ENCODE measurements around the gene GPC5.

GPC5 gene

DNA sequence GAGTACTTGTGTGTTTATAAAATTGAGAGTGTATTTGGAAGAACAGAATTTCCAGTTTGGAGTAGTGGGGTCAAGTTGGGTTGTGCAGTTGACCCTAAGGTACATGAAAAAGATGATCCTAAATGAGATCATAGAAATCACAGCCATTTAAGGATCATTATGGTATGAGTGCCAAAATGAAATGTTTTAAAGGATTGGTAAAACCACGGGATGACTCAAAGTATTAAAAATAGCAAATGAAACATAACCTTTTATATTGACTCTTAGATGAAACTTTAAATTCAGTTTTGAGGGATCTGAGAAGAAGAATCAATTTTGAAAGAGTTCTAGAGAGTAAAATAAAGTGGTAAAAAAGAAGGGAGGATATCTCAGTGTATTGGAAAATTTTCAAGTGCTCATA lies 773.8 kb downstream of the GPC5 start:
- DNase-seq (ENCODE audit: low spot score): no peak

DNA sequence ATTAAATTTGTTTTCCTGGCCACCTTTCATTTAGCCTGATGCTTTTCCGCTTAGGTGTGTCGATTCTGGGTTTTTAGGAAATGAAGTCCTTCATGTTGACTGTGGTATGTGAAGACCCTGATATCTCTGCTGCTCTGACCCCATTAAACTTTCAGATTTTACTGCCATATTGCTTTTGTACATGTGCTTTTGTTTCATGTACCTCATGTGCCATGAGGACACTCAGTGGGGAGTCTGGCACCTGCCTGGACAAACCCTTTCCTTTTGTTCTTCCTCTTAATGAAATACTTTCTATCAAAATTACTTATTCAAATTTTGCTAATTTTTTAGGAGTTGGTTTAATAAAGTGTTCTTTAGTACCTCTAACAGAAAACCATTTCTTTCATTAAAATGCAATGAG lies 774.8 kb downstream of the GPC5 start:
- DNase-seq (ENCODE audit: low spot score): no peak

DNA sequence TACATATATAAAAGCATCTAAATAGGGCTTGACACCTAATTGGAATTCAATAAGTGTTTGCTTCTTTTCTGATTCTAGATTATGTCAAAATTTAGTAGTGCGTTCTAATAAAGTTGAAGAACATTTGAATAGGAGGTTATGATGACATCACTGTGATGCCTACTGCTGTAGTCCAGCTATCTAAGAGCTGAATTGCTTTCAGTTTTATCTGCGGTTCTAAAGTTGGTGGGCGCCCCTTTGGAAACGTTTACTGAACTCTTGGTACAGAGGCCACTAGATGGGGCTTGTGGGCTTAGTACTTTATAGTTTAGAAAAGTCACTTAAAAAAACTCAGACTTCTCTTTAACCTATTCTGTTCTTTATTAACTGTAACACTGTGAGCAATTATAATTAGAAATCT lies 776.9 kb downstream of the GPC5 start:
- DNase-seq (ENCODE audit: low spot score): peak; percentile 42

DNA sequence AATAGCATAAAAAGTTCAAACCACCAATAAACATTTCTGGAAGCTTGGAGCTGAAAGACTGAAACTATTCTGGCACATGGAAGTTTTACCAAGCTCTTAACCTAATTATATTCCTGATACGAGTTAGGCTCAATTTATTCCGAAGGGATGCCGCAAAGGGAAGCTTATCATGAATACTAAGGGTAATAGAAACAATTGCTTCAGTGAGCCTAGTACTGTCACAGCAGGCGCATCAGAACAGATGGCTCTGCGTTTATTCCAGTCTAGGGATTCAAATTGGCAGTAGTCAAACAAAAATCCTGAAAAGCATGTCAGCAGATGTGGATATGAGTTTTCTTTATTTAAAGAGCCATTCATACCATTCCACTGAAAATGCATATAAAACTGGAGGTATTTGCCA lies 779.5 kb downstream of the GPC5 start:
- no peak for DNase-seq (ENCODE audit: low spot score)

GRCh38 chr13:92179223-92179622 lies 780.8 kb downstream of the GPC5 start:
- DNase-seq (ENCODE audit: low spot score): no peak

- peak; percentile 43 for DNase-seq (ENCODE audit: low spot score)
Observed at GRCh38 chr13:92187378-92187989, 789.1 kb downstream of the GPC5 start.

- no peak for DNase-seq (ENCODE audit: low spot score)
Observed at GRCh38 chr13:92188574-92188973, 790.2 kb downstream of the GPC5 start.

- no peak for DNase-seq (ENCODE audit: low spot score)
Observed at GRCh38 chr13:92196591-92197256, 798.3 kb downstream of the GPC5 start.

DNA sequence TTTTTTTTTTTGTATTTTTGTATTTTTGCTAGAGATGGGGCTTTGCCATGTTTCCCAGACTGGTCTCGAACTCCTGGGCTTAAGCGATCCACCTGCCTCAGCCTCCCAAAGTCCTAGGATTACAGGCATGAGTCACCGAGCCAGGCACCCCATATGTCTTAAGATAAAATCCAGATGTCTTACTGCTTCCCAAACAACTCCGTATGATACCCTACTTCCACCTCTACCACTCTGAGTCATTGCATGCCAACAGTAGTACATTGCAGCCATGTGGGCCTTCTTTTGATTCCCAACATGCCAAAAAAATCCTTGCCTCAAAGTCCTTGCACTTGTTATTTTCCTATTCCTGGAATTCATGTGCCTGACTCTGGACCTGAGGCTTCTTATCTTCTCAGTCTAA lies 799.2 kb downstream of the GPC5 start:
- no peak for DNase-seq (ENCODE audit: low spot score)

GRCh38 chr13:92218615-92219014 lies 820.2 kb downstream of the GPC5 start:
- DNase-seq (ENCODE audit: low spot score): no peak

DNA sequence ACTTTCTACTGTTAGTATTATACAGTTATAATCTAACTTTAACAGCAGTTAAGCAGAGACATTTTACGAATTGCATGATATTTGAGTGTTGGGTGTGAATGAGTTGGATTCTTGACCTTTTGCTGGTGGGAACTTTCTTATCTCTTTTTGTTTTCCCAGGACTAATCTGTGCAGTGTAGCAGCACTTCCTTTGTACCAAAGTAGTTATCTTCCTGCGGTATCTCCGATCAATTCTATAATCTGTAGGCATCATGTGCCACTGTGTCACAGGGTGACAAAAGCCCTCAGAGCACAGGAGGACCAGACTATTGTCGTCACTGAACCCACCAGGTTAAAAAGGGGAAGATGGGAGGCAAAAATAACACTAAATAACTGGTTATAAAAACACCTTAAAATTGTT lies 823.5 kb downstream of the GPC5 start:
- DNase-seq (ENCODE audit: low spot score): no peak

GRCh38 chr13:92224052-92224821 lies 825.8 kb downstream of the GPC5 start:
- DNase-seq (ENCODE audit: low spot score): no peak

DNA sequence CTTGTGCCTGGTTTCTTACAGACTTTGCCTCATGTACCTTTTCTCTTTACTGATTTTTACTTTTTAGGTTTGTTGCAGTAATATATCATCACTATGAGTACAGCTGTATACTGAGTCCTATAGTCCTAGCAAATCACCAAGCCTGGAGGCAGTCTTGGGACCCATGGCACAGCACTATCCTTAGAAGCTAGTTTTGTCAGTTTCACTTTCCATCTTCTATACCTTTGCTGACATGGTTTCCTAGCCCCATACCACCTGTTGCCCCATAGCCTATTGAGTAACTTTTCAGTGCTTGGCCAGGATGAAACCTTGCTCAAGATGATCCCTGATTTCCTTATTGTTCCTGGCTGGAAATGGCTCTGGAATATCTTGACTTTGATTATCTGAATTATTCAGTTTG lies 826.4 kb downstream of the GPC5 start:
- DNase-seq (ENCODE audit: low spot score): no peak

DNA sequence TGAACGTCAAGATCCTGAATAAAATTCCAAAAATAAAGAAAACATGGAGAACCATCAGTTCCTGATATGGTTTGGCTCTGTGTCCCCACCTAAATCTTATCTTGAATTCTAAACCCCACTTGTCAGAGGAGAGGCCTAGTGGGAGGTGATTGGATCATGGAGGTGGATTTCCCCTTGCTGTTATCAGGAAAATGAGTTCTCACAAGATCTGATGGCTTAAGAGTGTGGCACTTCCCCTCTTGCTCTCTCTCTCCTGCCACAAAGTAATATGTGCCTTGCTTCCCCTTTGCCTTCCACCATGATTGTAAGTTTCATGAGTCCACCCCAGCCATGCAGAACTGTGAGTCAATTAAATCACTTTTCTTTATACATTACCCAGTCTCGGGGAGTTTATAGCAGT lies 827.4 kb downstream of the GPC5 start:
- no peak for DNase-seq (ENCODE audit: low spot score)

GRCh38 chr13:92232871-92233270 lies 834.5 kb downstream of the GPC5 start:
- no peak for DNase-seq (ENCODE audit: low spot score)

DNA sequence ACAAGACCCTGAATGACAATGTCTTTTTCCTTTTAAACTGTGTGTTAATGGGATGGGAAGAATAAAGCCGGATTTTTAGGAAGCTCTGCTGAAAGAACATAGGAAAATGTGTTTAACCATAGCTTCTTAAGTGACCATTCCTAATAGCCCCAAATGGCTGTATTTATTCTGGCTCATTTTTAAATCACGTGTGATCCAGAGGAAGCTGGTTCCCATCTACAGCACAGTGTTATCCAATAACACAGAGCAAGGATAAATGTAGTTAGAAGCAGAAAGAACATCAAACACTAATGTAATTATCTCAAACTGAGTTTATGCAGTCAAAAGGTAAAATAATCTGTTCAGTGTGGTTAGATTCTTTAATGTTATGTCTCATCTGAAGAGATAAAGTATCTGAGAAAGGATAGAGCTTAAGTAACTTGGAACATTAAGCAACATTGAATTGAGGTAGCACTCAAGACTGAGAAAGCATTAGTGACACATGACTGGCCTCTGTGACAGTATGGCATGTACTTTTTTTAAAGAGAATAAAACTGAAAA lies 853.3 kb downstream of the GPC5 start:
- no peak for DNase-seq (ENCODE audit: low spot score)

- DNase-seq (ENCODE audit: low spot score): no peak
Observed at GRCh38 chr13:92255526-92255925, 857.1 kb downstream of the GPC5 start.

DNA sequence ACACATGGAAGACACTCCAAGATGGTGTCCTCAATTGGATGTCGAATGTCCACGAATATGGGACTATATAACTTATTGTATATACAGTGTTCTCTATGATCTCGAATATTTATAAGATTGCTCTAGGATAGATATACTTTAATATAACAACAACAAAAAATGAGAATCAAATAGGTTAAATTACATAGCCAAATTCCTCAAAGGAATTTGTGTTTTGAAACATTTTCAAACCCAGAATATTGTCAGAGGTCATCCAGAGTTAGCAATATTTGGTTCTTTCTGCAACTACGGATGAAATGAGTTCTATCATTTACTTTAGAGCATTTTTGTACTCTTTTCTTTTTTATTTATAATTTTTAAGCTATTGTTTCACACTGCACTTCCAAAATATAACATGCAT lies 857.8 kb downstream of the GPC5 start:
- DNase-seq (ENCODE audit: low spot score): no peak

DNA sequence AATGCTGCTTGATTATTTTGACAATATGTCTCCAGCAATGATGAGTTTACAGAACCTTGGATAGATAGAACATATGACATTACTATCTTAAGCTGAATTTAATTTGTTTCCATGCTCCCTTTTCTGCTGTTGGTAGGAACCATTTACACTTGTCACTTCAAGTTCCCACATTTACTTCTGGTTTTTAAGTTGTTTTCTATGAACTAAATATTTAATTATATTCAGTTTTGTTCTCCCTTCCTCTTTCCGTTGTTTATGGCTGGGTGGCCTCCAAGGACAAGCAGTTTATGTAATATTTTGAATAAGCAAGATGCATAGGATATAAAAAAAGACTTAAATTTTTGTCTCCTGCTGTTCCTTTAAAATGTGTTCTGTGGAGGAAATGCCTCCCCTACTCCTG lies 860.6 kb downstream of the GPC5 start:
- no peak for DNase-seq (ENCODE audit: low spot score)

- no peak for DNase-seq (ENCODE audit: low spot score)
Observed at GRCh38 chr13:92259523-92259922, 861.1 kb downstream of the GPC5 start.

DNA sequence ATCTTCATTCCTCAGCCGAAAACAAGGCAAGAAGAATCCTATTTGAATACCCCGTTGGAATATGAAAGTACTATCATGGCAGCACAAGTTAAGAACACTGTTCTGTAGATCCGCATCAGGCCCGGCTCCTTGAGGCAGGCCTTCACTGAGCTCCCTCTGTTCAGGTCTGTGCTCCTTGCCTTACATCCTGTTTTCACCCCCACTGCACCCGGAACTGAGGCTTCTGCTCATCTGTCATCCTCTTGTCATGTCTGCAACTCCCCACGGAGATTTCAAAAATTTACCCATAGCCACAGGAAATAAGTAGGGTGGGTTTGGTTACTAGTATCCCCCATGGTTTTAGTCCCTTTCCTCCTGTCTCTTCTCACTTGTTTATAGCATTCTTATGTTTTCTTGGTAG lies 861.9 kb downstream of the GPC5 start:
- DNase-seq (ENCODE audit: low spot score): no peak

DNA sequence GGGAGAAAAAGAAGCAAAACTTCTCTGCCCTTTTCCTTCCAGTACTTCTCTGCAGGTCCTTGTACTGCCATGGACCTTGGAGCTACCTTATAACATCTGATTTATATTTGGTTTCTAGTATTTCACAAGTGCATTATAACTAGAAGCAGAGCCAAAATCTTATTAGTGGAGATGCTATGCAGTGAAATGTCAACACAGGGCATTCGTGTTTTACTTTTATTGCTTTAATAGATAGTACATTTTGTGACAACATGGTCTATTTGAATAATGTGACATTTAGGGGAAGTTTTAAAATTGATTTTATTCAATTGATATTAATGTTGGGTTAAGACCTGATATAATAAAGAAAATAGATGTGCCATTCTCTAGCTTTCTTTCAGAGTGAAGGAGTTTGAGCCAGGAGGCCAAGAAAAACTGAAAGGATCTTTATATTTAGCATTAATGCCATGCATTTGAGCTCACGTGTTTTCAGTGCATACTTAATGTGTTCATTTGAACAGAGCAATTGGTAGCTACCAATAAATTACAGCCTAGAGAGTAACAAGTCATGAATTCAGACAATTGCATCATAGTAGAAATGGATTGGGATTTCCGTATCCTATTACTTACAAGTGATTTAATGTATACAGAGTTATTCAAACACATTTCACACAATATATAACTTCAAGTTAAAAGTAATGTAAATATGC lies 863.8 kb downstream of the GPC5 start:
- no peak for DNase-seq (ENCODE audit: low spot score)

DNA sequence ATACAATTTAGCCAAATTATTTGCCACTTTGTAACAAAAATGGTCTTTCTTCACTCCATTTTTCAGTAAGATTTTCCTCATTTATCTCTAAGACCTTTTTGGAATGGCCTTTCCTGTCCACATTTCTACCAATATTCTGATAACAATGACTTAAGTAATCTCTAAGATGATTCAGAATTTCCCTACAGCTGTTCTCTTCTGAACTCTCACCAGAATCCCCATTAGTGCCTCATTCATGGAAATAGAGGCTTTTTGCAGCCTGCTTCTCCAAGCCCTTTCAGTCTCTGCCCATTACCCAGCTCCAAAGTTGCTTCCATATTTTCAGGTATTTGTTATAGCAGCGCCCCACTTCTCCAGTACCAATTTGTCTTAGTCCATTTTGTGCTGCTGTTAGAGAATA lies 867.0 kb downstream of the GPC5 start:
- DNase-seq (ENCODE audit: low spot score): no peak

Data from kidney capillary endothelial cell (primary cell).